Stomach (tissue), 4 donors: Measurements from ENCODE around the gene DYSF.

Experiments used
- POLR2A ChIP-seq, 4 donors: fragments of 450-650 bp; IDR thresholded peaks; one replicate each; pipeline ENCODE4 v1.6.1; 2016; ENCODE audit warnings: antibody characterized with exemption in 4 of 4, control low read depth in 2 of 4, mild to moderate bottlenecking in 1 of 4, moderate library complexity in 1 of 4
- TF ChIP-seq, protein P1 (sequence below), 7 experiments: fragments of 450-650 bp in 4 of 7; fragments of 200-600 bp in 3 of 7; sonication (generic) in 3 of 7; IDR thresholded peaks; one replicate each; pipeline ENCODE4 v1.5.1; 2016 to 2019; ENCODE audit warnings: antibody characterized with exemption in 7 of 7, control low read depth in 2 of 7, mild to moderate bottlenecking in 1 of 7

DNA sequence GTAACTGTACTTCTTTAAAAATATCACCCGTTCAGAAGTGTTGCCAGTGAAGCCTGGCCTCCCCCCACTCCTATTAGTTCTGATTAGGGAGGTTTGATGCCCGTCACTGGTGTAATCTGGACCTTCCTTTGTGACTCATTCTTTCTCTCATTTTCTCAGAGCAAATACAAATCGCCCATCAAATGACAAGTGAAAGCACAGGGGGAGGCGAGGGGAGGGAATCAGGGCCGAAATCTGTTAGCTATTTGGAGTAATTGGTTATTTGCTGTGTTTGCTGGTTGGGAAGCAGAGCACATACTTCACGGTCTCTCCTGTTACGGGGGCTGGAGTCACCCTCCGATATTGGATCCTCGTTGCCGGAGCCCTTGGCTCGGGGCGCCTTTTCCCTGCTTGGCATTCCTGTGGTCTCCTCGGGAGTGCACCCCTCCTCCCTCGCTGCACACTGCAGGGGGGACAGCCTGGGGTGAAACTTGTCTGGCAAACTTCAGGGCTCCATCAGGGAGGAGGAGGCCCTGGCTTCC lies 178.1 kb downstream of the DYSF start:
- TF ChIP-seq, protein P1, sequence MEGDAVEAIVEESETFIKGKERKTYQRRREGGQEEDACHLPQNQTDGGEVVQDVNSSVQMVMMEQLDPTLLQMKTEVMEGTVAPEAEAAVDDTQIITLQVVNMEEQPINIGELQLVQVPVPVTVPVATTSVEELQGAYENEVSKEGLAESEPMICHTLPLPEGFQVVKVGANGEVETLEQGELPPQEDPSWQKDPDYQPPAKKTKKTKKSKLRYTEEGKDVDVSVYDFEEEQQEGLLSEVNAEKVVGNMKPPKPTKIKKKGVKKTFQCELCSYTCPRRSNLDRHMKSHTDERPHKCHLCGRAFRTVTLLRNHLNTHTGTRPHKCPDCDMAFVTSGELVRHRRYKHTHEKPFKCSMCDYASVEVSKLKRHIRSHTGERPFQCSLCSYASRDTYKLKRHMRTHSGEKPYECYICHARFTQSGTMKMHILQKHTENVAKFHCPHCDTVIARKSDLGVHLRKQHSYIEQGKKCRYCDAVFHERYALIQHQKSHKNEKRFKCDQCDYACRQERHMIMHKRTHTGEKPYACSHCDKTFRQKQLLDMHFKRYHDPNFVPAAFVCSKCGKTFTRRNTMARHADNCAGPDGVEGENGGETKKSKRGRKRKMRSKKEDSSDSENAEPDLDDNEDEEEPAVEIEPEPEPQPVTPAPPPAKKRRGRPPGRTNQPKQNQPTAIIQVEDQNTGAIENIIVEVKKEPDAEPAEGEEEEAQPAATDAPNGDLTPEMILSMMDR (IDR thresholded peaks at IDR 0.05) = no peak
- no peak for TF ChIP-seq POLR2A (IDR thresholded peaks at IDR 0.05)
